ENCODE data around the gene TMEM184A.

TMEM184A gene

GRCh38 chr7:1538544-1539180, 17.3 kb downstream of the TMEM184A start:
- no peak for DNase-seq

GRCh38 chr7:1537535-1538412, 18.2 kb downstream of the TMEM184A start:
- no peak for DNase-seq

GRCh38 chr7:1536743-1537534, 19.1 kb downstream of the TMEM184A start:
- DNase-seq: no peak

DNA sequence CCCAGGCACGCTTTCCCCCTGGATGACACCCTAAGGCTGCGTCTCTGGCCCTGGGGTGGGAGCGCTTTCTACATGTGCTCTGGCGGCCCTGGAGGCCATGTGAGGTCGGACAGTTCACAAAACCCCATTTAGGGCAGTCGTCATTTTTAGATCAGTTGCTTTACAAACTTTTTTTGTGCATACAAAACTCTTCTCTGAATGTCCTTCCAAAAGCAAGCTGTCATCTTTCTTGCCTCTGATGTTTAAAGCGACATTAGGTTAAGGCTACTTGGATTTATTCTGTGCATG, 19.6 kb downstream of the TMEM184A start:
- DNase-seq: no peak

DNA sequence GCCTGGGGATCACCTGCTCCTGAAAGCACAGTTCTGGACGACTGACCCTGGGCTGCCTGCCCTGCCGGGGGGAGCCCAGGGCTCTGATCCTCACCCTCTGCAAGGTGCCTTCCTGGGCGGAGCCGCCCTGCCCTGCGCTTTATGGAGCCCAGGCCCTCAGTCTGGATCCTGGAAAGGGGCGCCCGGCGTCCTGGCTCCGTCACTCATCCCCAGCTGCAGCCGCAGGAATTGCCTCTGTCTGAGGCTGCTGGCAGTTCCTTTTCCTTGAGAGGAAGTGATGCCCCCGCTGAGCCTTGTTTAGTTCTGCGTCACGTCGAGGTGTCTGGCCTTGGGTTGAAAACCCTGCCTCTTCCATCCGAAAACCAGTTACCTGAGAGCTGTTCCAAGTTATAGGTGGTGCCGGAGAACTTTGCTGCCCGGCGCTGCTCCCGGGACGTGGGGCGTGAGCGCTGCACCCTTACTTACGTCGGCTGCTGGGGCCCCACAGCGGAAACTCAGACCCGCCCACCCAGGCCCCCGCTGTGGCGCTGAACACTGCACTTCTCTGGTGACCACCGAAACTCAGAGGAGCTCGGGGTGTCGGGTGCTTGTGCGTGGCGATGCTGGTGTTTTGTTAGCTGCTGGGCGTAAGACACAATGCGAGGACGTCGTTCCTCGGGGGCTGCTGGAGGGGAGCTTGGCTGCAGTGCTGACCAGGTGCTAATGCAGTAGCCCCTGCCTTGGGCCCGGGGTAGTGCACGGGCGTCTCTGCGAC, 20.1 kb downstream of the TMEM184A start:
- no peak for DNase-seq

DNA sequence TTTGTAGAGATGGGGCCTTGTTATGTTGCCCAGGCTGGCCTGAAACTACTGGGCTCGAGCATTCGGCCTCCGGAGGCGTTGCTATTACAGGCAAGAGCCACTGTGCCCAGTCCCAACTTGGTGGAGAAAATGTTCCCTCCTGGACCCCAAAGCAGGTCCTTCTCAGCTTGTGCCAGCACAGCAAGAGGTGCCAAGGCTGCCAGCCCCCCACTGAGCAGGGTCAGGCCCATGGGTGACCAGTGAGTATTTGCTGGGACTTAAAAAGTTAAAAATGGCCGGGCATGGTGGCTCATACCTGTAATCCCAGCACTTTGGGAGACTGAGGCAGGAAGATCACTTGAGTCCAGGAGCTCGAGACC, 20.9 kb downstream of the TMEM184A start:
- no peak for DNase-seq

- no peak for DNase-seq
Observed at GRCh38 chr7:1534330-1535099, 21.5 kb downstream of the TMEM184A start.

DNA sequence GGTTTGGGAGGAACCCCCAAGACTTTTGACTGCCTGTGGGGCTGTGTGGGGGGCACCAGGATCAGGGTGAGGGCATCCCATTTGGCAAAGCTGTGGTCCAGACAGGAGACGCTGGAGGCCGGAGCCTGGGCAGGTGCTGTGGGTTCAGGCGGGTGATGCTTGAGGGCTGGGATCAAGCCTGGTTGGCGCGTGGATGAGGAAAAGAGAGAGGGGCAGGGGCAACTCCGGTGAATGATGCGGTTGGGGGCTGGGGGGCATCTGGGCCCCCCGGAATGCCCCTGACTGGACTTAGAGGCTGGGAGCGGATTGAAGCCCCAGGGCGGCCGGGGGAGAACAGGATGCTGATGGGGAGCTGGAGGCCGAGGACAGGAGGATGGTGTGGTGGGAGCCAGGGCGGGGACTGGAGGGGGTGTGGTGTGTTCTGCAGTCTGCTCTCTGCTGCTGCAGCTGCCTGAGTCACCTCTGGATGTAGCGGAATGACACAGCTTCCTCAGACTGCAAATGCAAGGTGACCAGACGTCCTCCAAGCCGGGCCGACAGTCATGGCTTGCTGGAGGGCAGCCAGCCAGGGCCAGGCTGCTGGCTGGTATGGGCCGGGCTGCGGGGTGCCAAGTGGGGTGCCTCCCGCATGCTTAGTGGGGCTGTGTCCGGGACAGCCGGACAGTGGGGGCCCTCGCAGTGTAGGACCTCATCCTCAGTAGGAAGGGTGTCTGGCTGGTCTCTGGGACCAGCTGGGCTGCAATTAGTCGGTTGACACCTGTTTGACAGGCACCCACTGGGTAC, 22.3 kb downstream of the TMEM184A start:
- no peak for DNase-seq

DNA sequence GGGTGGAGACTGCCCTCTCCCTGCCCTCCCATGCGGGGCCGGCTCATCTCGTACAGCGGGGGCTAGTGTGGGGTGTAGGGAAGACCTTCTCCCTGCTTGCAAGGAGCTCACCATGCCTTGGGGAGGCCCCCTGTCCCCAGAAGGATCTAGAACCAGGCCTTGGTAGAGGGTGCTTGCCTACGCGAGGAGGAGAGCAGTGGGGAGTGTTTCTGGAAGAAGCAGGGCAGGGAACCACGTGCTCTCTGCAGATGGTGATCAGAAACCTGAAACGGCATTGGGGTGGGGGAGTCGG, 22.8 kb downstream of the TMEM184A start:
- DNase-seq: no peak

DNA sequence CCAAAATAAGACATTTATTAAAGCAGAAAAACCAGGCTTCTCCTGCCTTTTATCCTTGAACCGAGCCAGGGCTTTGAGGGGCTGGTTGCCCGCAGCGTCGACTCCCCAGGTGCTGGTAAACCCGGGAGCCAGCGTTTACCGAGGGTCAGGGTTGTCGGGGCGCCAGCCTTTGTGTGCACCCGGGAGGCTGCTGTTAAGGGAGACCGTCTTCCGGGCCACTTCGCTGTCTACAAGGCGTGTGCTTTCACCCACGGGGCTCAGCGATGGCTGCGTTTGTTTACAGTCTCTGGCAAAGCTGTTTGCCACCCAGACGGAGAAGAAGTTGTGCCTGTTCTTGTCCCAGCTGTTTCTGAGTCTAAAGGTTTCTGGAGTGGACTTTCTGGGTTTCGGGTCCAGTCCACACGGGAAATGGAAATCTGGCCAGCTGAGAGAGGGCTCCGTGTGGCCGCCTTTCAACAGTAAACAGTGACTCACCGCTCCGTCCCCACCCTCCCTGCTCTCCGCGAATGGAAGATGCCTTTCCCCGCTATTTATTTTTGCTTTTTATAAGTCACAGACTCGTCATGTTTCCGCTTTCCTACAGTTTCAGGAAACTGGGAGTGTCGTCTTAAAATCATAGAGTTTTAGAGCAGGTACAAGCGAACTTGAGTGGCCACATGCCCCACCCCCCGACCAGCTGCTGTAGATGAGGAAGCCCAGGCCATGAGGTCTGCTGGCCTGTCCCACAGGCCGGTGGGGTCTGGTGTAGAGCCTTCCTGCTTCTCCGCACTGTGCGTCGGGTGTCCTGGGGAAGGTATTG, 23.4 kb downstream of the TMEM184A start:
- no peak for DNase-seq

DNA sequence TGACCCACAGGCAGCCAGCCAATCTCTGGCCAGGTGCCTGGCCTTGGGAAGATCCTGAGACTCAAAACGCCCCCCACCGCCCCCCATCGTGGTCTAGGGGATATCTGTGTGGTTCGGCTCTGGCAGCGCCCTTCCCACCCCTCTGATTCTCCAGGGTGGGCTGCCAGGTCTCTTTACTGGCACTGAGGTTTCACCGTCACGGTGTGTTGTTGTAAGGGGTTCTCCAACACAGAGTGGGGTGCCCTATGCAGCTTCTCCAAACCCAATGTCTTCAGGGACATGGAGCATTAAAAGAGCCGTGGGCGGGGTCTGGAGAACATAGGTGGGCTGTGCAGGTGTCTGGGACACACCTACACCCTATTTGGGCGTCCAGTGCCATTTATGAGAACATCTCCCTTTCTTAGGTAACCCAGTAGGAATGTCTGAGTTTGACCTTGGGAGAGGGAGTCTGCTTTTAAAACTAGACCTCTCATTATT, 24.0 kb downstream of the TMEM184A start:
- DNase-seq: no peak

- DNase-seq: no peak
Observed at GRCh38 chr7:1531263-1531978, 24.6 kb downstream of the TMEM184A start.

DNA sequence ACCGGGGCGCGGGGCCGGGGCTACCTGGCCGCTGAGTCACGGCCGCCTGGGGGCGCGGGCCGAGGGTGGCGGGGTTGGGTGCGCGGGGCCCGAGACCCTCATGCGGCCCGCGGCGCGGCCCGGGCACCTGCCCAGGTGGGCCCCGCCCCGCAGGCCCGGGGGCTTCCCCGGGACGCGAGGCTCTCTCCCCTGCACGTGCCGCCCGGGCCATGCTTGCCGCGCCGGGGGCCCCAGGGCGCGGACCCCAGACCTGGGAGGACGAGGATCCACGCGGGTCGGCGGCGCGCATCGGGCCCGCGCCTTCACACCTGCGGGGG, 25.1 kb downstream of the TMEM184A start:
- DNase-seq: no peak

GRCh38 chr7:1529383-1530116, 26.5 kb downstream of the TMEM184A start:
- DNase-seq: no peak

GRCh38 chr7:1526271-1526754, 29.7 kb downstream of the TMEM184A start:
- DNase-seq: no peak

DNA sequence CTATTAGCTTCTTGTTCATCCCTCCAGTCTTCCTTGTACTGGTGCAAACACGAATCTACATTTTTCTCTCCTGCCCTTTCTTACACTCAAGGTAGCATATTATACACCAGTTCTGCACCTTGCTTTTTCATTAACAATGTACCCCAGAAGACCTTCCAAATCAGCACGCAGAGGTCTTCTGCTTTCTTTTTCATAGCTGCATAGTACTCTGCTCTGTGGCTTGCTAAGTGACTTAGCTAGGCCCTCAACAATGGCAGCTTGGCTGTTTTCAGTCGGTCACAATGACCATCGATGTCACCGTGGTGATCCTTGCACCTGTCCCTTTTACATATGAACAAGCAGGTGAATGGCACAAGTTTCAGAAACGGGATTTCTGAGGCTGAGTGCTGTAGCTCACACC, 30.6 kb downstream of the TMEM184A start:
- no peak for DNase-seq

- no peak for DNase-seq
Observed at GRCh38 chr7:1523844-1524243, 32.2 kb downstream of the TMEM184A start.

- DNase-seq: no peak
Observed at GRCh38 chr7:1523208-1523607, 32.8 kb downstream of the TMEM184A start.

GRCh38 chr7:1521456-1521855, 34.5 kb downstream of the TMEM184A start:
- DNase-seq: no peak

Data from NCI-H2171 treated with DMSO at 0.1 percent for 48 hours (cell line).